ENCODE data around the gene RPRD1B.

The RPRD1B gene

GRCh38 chr20:38126146-38126921 lies 92.8 kb downstream of the RPRD1B start:
- DNase-seq, result no peak

DNA sequence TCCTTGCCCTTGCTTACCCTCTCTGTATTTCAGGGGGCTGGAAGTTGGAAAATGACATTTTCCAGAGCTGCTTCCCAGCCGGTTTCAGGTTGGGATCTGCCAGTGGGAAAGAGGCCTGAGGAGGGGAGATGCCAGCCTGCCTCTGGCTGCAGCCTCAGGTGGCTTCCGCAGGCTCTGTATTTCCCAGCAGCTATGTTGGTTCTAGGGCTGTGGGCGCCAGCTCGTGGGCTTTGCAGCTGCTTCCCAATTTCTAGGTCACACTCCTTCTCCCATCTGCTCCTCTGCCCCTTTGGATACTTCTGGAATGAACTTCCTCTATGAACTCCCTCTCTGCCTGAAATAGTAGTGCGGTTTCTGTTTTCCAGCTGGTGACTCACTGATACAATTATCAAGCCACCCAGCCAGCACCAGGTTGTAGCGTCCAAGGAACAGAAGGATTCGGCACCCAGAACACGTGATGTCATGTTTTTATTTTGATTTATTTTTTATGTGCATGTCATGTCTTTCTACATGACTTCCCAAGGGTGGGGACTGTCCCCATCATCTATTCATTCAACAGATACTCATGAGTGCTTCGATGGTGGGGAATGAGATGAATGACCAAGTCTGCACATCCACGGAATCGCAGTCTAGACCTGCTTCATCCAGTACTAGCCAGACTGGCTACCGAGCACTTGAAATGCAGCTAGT lies 93.5 kb downstream of the RPRD1B start:
- DNase-seq, result peak; percentile 88

DNA sequence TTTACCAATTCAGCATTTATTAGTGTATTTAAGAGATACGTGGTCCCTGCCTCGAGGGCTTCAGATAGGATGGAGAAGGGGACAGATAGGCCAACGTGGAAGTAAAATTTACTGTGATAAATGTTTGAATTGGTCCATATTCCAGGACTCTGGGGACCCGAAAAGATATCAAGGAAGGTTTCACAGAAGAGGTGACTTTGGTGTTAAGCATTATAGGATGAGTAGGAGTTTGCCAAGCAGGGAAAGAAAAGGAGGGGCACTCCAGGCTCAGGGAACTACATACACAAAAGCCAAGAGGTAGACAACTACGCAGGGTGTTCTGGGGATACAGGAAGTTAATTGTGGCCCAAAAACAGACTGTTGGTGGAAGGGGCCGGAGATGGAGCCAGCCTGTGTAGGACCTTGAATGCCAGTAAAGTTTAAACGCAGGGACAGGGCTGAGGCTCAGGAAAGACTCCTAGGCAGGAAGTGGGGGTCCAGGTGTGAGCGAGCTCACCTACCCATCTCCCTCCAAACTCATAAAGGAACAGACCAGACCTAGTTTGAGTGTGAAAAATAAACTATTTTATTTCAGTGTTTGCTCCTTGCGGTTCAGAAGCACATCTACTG lies 94.5 kb downstream of the RPRD1B start:
- DNase-seq, result no peak

DNA sequence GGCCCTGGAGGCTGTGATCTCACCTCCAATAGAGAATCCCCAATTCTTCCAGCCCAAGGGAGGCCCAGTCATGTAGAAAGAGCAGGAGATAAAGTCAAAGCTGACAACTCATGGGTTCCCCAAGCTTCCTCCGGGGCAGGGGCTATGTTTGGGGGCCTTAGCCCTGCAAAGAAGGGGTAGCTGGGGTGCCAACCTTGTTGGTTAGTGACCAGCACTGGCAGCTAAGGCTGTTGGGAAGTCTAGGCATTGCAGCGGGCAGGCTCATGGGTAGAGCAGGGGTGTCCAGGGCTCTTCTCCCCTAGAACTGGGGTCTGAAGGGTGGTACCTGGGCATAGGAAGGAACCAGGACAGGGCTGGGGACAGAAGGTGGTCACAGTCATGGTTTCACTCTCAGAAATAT lies 95.1 kb downstream of the RPRD1B start:
- no peak for DNase-seq

- no peak for DNase-seq
Measured at GRCh38 chr20:38129248-38129865, 95.8 kb downstream of the RPRD1B start.

DNA sequence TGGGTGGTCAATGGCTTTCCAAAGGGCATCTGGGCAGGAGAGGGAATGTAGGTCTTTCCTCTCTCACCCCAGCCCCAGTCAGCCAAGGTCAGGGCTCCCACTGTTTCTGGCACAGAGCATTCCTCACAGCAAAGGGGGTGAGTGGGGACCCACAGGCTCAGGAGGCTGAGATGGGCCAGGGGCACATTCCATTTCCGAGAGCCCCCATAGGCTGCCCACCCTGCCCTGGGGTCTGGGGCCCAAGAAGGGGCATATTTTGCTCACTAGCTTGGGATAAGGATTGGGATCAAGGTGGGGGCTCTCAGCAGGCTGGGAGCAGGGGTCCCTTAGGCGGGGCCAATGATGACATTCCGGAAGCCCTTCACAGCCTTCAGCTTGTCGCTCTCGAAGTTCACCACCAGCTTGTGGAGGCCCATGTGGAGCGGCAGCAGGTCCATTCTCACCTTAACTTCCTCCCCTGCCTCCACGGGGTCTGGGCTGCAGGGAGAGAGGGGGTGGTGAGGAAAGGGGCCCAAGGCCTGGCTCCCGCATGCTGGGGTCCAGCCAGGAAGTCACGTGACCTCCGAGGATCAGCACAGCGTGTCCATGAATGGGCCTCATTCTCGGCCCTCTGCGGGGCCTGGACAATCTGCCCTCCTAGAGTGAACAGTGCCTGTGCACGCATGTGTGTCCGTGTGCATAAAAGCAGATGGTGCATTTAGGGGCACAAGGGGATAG lies 96.5 kb downstream of the RPRD1B start:
- no peak for DNase-seq

DNA sequence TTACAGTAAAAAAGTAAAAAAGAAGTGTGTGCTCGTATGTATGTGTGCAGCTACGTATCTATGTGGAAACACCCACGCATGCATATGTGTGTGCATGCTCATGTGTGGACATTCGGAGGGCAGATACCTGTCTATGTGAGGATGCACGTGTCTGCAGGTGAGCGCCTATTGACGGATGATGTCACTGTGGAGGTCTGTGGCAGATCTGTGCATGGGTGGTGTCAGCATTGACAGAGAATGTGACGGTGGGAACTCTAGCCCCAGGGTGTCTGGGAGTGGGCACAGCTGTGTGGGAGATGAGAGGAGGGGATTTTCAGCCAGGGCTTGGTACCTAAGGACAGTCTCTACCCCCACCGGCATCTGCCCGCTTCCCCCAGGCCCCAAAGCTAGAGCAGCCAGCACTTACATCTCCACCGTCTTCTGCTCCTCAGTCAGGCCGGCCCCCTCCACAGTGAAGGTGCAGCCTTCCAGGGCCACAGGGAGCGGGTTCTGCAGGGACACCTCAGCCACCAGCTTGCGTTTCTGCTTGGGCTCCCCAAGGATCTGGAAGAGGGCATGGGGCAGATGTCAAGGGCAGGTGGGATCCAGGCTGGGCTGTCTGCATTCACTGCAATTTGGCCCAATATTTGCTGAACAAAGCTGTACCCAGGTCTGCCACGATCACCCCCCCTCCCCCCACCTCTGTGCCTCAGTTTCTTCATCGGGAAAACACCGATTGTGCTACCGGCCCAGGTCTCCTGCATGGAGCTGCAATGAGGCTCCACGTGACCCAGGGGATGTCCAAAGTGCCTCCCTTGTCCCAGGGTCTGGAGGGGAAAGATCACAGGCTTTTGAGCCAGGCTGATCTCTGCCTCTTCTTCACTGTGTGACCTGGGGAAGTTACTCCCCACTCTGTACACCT lies 97.4 kb downstream of the RPRD1B start:
- DNase-seq, result no peak

DNA sequence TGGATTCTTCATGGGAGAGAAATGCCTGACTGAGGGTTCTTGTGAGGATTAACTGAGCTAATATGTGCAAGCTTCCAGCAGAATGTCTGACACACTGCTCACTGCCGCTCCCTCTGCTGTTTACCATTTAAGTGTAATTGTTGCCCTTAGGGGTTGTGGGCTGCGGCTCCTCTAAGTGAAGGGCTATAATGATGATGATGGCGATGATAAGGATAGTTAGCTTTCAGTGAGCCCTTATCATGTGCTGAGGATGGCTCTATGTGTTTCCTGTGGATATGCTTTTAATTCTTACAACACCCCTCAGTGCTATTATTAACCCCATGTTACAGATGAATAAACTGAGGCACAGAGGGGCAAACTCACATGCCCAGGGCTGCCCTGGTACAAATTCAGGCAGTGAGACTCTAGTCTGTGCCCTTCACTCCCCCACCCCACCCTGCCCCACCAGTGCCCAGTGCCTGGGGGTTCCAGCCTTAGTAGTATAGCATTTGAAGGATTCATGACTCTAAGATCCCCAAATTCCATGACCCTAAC lies 98.1 kb downstream of the RPRD1B start:
- DNase-seq, result no peak

DNA sequence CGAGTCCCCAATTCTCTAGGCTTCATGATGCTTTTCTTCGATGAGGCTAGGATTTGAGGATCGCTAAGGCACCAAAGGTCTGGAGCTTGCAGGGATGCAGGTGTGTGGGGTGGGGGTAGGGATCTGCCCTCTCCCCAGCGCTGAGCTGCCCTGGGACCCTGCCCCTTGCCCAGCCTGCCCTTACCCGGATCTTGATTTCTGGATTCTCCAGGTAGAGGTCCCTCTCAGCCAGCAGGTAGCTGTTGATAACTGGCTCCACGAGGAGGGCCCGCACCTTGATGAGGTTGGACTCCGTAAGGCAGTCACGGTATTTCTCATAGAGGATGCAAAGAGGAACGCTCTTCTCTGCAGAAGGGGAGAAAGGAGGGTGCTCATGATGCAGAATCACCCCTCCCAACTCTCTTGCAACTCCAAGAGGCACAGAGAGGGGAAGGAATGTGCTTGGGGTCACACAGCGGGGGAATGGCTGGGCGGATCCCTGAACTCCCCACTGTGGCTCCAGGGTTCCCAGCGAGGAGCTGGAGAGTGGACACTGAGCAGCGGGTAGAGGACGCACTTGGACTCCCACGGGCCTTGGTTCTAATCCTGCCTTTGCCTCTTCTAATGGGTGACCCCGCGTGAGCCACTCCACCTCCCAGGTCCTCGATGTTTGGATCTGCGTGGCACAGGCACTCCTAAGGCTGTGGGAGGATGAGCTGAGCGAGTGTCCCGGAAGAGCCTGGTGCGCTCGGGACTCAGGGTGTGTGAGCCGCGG lies 98.8 kb downstream of the RPRD1B start:
- no peak for DNase-seq

DNA sequence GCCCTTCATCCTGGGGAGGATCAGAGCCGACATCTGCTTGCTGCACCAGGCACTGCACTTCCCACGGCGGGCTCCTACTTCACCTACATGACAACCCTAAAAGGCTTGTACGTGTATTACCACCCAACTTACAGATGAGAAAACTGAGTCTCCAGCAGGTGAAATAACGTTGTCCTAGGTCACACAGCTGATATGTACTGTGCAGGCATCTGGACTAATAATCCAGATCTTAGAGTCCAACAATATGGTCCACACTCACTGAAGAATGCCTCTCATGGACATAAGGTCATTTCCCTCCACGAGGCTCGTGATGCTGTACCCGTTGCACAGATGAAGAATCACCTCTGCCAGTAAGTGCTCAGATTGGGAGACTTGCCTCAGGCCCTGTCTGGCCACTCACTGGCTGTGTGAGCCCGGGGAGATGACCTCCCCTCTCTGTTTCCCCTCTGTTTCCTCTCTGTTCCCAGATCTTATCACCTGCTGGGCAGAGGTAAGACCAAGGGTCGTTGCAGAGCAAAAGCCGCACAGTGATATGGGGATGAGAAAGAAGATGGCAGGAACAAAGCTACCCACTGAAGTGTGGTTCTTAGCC lies 99.5 kb downstream of the RPRD1B start:
- no peak for DNase-seq

DNA sequence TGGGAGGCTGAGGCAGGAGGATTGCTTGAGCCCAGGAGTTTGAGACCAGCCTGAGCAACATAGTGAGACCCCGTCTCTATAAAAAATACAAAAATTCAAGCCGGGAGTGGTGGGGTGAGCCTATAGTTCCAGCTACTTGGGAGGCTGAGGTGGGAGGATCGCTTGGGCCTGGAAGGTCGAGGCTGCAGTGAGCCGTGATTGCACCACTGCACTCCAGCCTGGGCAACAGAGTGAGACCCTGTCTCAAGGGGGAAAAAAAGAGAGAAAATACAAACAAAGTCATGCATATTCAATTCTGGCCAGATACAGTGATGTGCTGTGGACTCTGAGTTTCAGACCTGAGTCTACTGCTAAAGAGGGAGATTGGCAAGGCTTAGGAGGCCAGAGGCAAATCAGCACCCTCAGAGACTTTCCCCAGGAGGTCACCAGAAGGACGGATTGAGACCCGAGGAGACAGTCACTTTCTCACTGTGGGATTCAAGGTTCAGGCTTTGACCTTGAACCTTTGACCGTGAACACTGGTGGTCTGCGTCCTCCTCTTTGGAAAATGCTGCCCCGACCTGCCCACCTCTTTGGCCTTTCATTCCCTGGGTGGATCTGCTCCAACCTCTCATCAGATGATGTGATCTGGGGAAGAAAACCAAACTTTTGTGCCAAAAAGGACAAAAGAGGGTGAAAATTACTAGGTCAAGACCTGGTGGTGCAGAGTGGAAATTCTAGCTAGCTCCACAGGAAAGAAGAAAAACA lies 100.3 kb downstream of the RPRD1B start:
- no peak for DNase-seq

DNA sequence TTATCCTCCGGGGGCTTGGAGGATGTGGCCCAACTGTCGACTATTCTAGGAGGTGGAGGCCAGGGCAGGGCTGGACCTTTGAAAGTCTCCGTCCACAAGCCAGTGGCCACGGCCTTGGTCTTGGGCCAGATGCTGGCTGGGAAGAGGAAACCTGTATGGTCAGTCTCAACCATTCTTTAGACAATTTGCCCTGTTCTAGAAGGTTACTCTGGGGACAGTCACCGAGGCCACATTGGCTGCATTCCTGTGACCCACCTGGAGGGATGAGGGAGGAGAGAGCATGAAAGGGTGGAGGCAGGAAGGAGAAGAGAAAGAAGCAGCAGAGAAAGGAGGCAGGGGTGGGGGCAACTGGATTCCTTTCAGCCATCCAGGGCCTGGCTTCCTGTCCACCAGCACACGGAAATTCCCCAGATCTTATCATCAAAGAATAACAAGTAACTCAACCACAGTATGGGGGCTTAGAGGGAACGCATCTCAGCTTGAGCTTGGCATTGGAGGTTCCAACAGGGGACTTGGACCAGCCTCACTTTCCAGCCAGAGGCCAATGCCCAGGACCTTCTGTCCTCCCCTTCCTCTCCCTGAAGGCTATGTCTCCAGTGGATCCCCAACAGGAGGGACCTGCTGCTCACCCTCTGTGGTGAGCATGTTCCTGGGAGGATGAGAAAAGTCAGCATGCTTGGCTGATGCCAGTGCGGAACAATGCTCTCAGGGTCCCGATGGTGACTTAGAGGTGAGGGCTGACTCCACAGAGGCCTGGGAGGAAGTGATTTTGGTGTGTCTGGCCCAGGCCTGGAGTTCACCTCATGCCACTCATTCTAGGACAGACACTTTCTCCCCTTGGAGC lies 101.1 kb downstream of the RPRD1B start:
- DNase-seq, result no peak

- no peak for DNase-seq
Measured at GRCh38 chr20:38135271-38135650, 101.7 kb downstream of the RPRD1B start.

DNA sequence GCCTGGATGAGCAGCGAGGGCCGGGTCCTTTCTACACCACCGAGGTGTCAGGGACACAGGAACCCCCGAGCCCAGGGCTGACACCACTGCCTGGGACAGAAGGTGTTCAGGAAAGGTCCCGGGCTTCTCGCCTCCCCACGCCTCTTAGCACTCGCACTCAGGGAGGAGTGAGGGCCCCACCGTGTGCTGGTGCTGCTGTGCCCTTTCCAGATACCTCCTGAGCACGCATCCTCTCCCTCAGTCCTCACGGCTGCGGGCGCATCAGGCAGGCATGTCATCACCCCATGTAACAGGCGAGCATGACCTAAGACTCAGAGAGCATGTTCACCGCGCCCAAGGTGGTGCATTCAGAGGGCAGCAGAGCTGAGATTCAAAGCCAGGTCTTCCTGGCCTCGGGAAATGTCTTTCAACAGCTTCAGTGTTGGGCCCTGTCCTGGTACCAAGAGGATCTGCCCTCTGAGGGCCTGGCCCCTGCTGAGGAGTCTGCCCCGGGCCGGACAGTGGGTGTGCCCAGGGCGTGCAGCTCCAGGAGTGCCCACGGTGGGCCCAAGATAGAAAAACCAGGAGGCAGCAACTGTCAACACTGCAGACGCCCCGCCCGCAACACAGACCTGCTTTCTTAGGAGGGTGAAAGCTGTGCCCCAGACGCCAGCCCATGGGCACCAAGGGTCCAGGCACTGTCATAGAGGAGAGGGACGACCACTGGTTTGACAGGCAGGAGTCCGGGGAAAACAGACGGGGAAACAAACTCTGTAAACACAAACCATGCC lies 102.3 kb downstream of the RPRD1B start:
- no peak for DNase-seq

DNA sequence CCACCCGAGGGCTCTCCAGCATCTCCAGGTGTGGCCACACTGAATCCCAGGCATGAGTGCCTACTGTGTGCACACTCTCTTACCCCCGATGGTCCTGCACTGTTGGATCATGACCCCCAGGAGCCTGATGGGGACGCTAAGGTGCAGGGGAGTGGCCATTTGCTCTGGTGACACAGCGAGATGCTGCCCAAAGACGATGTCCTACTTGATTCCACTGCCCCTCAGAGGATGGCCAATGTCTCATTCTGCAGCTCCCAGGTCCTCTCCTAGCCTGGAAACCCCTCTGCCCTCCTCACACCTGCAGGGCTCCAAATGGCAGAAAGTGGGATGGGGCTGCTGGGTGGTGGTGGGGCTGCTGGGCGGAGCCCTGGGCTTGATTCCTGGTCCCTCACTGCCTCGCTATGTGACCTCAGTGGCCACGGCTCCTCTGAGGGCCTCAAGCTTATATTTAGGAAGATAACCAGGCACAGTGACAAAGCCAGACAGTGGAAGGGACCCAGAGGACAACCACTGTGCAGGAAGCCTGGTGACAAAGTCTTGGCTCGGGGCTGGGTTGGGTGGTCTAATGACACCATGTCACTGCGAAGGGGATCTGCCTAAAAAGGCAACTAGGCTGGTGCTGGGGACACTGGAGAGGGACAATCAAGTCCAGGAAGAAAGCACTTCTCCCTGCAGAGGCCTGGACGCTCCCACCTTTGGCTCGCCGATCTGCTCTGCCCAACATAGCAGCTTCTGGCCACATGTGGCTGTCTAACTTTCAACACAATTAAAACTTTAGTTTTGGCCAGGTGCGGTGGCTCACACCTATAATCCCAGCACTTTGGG lies 103.1 kb downstream of the RPRD1B start:
- DNase-seq, result no peak

- no peak for DNase-seq
Measured at GRCh38 chr20:38137441-38138037, 104.0 kb downstream of the RPRD1B start.

Measured in NCI-H2171 treated with DMSO at 0.1 percent for 48 hours (cell line).